GOT3 (cell line): ENCODE measurements around the gene CCDC102B.
A peak's percentile ranks its signal among the peaks of the same experiment; 100 is the strongest.
"Not testable (repeated sequence)": the region's sequence is repeated elsewhere in the genome, so short reads cannot be mapped to it uniquely, and the experiment has no call there.

Experiments used
- DNase-seq: peaks from one replicate; lab custom pipeline; 2025; ENCODE audit warnings: mixed read lengths; lab: John Stamatoyannopoulos, UW

CCDC102B gene

DNA sequence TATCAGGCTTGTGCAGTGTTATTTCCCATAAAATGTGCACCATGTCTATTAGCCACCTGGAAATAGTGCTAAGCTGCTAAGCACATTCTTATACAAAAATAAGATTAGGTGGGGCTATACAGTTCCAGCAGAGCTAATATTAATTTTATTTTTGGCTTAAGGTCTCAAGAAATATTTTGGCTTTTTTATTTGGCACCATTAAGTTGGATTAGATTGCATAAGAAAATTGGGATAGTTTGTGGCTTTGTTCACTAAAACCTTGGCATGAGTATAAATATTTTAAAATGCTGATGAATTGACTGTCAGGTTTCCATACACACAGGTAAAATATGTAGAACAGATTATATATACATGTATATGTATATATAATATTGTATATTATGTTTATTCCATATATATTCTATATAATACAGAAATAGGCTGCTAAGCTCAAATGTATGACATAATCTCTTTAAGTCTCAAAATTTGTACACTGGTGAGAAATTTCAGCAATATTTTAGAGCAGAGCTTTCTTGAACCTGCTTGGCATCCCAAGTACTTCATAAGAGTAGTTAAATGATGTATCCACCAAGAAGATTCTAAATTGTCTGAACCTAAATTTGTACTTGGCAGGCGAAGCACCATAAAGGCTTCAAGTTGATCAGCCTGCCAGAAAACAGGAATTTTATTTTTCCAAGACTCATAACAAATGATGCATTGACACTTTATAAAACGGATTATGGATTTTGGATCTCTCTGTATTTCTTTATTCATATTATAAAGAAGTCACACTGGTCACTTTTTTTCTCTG, 32.6 kb downstream of the CCDC102B start:
- DNase-seq = no peak

DNA sequence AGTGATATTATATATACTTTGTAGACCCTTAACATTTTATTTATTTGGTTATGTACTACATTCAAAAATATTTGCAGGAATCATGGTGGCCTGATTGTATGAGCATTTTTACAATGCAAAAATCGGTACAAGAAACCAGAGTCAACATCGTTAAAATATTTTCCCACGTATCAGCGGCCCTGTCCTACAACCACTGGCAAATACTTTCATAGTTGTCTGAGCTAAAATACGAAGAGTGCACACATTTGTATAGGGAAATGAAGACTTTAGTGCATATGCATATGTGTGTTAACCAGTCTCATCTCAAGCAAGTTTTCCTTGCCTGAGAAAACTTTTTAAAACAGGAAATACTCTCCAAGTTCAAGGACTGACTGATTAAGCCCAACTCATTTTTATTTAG, 35.9 kb downstream of the CCDC102B start:
- no peak for DNase-seq

DNA sequence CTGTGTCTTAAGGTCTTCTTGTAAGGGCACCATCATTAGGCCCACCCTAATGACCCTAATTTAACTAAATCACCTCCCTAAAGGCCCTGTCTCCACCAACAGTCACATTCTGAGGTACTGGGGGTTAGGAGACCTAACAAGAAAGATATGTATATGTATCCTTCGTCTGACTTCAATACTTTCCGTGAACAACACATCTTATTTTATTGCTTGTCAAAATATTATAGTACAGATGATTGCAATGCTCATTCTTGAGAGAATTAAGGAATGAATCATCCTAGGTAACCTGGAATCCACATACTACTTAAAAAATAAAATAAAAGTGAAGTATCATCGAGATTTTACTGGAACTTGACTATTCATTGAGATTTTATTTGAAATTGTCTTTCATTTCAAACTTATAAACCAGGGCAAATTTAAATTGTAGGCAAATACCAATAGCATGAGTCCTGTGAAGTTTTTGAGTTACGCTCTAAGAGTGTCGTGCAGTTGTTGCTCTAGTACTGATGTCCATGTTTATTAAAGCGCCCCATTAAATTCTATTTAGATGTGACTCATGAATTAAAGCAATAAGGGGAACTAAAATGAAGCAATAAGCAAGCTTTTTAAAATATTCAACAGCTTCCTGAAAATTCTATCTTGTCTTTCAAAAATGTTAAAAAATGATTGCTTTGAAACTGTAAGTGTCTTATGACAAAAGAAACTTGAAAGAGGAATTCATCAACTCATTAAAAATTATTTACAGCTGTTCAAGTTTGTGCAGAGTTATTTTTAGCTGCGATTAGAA, 40.0 kb downstream of the CCDC102B start:
- DNase-seq = no peak

DNA sequence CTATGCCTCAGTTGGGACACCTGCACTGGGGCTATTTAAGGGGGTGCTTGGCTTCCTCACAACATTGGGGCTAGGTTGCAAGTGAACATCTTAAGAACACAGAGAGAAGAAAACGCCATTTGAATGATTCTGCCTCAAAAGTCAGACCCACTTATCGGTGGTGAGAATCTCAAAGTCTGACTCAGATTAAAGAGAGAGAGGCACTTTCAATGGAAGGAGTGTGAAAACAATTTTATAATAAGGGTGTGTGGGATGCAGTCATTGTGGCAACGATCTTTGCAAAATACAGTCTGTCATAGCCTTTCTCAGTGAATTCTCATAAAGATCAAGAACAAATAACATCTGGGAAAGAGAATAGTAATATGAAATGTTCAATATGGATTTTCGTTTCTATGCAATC, 41.8 kb downstream of the CCDC102B start:
- DNase-seq = no peak

DNA sequence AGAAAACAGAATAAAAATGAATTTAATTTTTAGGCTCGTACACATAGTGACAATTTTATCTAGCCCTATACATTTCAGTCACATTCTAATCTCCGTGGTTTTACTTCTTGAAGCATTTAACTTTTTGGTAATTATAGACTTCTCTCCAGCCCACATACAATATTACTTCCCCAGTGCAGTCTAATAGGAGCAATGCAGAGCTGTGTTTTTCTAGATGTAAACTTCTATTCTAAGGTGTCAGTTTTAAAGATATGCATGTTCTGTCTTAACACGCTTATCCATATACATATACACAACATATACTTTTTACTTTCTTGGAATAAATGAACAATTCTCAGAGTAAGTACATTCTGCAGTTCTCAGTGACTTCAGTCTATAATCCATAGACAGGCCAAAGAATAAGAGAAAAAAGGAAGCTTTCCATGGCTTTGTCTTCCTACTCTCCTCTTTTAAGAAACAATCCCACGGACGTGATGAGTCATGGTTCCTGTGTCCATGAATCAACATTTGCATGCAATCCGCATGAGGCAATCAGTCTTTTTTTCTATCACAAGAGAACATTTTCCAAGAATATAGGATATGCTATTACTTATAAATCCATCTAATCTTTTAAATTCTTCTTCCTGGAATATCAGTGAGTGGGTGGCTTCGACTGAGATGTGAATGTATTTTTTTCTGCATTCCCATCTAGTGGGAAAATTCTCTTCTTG, 42.8 kb downstream of the CCDC102B start:
- DNase-seq = peak; percentile 1

DNA sequence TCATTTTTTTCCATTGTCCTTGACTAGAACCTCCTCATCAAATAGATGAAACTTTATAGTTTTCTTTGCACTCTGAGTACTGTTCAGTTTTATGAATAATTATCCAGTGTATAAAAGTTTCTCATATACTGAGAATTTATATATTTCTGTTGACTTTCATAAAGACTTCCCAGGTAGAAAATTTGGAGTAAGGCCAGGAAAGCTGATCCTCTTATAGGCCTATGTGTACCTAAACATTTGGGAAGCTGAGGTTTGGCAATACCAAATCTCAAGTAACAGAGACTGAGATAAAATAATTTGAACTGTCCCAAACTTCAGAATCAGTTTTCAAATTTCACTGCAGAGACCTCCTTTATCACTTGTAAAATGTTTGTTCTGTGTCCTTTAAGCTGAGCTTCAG, 43.4 kb downstream of the CCDC102B start:
- DNase-seq = no peak

DNA sequence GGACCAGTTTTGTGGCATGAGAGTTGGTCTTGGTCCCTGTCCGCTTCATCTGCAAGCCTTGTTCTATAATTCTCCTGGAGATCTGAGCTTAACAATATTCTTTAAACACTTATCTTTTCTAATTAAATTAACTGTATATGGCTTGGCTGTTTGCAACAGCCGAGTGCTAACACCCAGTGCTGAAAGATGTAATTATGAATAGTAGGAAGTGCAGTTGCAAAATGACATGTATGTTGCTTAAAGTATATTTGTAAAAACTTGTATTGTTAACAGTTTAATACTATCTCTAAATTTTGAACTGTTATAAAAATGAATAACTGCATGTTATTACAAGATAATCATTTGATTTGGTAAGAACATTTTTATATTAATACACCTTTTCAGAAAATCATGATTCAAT, 45.1 kb downstream of the CCDC102B start:
- DNase-seq = no peak

DNA sequence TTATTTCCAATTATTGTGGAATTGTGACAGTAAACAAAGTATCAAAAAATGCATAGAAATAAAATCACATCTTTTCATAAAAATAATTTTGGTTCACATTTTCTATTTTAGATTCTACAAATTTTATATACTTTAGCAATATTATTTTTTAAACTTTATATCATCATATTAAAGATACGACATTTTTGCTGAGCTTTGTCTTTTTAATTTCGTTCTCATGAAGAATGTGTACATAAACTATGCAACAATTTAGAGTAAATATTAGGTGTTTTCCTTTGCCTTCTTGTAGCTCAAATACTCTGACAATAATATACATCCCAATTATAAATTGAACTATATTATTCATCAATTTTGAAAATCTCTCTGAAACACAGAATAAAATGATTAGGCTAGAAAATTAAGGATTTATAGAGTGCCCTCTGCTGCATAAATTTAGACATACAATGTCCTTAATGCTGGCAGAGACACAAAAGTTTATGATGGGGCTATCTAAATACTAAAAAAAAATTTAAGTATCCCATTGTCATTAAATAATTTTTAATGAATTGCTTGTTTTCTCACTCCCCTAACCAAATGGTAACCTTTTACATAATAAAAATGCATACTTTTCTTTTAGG, 45.7 kb downstream of the CCDC102B start:
- no peak for DNase-seq

DNA sequence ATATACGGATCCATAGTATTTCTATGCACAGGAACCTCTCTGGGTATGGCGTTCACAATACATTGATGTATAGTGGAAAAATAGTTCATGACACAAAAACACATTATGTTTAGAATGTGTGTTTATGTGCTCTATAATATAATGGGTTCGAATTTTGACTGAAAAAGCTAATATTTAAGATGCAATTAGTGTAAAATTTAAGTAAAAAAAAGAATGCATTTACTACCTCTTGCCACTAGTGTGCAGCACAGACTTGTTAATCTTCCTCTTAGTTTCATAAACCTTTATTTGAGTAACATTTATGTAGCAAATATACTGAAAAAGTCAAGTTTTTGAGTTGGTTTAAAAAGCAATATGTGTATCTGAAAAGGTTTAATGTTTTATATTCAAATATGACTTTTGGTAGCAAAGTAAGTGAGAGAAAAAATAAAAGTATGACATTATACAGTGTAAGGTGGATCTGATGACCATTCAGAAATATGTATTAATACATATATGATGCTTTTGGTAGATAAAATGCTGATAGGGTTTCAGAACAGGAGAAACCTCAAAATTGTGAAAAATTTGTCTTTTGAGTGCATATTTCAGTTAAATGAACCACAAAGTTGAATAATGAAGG, 49.4 kb downstream of the CCDC102B start:
- DNase-seq = no peak

DNA sequence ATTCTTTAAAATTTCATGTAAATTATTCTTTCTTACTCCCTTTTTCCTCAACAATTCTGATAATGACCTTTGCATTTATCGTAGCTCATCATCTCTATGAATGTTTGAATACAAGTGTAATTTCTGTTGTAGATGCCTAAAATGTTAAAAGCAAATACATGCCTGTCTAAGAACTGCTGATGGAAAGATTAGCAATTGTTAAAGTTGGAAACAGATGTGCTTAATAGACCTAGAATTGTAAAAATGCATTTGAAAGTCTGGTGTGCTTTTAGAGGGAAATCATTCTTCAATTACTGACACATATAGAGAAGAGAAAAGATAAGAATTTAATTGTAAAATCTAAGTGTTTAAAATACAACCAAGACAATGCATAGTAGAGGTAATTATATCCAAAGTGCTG, 50.4 kb downstream of the CCDC102B start:
- no peak for DNase-seq

DNA sequence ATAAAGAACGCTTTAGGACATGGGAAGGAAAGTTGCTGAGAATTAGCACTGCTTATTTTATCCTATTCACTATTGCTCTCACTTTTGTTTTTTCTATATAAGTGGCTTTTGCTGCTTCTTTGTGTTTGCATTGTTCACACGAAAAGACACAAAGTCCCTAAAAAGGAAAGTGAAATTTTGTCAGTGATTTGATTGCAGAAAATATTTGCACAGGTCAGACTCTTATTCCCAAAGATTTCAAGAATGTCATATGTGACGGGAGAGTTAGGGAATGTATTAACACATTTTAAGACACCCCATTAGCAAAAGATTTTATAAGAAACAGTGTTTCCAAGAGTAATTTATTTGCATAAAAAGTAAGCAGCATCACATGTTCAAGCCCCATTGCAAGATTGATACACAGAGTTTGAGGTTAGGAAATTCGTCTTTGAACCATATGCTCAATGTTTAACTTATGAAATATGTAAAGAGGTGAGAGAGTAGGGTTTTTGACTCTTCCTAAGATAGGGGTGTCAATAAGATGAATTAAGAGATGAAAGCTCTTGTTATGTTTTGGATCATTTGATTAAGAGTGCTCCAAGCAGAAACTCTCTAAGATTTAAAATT, 57.0 kb downstream of the CCDC102B start:
- DNase-seq = no peak

DNA sequence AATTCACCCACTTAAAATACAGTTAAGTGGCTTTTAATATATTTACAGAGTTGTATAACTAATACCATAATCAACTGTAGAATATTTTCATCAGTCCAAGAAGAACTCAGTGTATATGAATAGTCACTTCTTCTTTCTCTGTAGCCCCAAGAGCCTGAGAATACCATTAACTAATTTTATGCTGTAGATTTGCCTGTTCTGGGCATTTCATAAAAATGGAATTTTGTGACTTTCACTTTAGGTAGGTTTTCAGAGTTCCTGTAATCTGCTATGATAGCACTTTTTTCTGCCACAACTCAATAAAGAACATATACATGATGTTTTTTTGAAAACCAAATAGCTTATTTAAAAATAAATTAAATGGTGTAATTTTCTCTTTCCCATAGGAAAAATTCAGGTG, 57.6 kb downstream of the CCDC102B start:
- DNase-seq = no peak

DNA sequence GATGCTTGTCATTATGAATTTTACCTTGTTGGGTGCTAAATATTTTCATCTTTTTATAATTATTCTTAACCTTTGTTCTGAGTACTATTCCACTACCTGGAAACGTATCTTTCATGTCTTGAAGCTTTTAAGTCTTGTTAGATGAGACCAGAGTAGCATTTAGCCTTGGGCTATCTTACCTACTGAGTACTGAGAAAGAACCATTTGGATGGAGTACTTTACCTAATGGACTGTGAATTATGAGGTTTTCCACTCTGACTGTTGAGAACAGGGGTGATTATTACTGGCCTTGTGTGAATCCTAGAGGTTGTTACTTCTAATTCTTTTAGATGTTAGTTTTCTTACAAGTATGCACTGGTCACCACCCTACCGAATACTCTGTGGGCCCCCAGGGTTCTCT, 63.5 kb downstream of the CCDC102B start:
- DNase-seq = no peak

DNA sequence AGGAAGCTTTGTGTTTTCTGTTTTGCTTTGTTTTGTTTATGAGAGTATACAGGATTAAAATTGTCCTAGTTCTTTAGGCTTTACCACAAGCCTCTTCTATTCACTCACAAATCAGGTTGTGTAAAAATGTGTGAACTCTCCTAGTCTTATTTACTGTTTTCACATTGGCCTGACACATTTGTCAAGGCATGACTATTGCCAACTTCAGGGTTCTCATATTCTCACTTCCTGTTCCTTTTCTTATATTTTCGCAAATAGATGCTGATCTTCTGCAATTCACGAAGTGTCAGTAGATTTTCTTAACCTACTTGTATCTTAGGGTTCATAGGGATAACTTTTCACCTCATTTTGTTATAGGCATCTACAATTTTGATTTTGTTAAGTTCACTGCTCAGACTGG, 67.1 kb downstream of the CCDC102B start:
- DNase-seq = no peak

DNA sequence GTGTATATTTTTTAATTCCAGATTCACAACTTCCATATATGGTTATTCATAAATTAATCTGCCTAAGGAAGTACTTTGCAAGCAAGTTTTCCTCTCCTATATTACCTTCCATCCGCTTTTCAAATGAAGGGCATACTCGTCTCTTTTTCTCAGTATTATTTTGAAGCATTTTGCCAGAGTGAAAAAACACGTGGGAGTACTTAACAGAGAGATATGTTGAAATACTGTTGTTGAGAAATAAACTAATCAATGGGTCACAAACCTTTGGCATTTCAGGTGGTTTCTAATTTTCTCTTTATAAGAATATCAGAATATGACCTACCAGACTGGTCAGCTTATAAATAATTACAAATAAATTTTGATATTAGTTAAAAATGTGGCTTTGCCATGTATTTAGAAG, 67.6 kb downstream of the CCDC102B start:
- no peak for DNase-seq

DNA sequence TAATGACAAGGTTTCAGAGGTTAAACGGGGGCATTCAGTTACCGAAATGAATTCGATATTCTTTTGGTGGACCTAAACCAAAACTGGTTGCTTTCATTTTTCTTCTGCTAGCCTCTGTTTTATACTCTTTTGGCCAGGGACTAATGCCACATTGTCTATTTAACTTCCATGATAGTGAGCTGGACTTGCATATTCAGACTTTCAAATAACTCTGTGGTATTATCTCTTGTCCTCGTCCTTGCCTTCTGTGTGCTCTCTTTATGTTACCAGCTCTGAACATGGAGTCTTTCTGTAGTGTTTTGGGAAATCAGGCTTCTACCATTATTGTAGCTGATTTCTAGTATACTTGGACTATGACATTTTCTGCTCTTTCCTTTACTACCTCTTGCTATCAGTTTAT, 75.1 kb downstream of the CCDC102B start:
- DNase-seq = no peak

DNA sequence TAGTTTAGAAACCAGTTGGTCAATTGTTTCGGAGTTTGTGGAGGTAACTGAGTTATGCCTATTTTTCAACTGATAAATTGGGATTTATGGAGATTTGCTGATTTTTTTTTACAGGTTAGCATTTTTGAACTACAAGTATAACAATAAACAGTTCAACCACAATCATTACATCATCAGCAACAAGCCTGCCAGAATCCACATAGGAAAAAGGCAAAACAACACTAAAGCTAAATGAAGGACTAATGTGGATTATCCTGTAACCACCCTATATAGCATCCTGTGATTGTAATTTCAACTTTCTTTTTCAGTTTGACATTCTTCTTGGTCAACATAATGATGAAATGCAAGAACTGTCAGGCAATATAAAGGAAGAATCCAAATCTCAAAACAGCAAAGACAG, 76.5 kb downstream of the CCDC102B start:
- DNase-seq = no peak

DNA sequence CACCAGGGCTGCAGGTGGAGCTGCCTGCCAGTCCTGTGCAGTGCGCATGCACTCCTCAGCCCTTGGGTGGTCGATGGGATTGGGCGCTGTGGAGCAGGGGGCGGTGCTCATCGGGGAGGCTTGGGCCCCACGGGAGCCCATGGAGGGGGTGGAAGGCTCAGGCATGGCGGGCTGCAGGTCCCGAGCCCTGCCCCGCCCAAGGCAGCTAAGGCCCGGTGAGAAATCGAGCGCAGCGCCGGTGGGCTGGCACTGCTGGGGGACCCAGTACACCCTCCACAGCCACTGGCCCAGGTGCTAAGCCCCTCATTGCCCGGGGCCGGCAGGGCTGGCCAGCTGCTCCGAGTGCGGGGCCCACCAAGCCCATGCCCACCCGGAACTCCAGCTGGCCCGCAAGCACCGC, 82.1 kb downstream of the CCDC102B start:
- DNase-seq = not testable (repeated sequence)

DNA sequence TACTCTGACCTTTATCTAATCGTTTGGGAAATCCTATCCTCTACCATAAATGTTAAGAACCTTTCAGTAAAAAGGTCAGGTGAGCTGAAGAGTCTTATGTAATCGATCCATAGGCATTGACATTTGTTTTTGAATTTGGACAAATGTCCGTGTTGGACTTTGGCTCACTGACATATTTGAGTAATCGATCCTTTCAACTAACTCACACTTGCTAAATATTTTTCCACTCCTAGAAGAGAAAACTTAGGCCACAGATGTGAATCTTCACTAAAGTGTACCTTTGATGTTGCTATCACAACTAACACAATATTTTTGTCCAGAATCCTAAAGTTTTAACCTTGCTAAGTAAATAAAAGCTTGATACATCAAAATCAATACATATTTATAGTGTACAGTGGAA, 89.5 kb downstream of the CCDC102B start:
- no peak for DNase-seq

DNA sequence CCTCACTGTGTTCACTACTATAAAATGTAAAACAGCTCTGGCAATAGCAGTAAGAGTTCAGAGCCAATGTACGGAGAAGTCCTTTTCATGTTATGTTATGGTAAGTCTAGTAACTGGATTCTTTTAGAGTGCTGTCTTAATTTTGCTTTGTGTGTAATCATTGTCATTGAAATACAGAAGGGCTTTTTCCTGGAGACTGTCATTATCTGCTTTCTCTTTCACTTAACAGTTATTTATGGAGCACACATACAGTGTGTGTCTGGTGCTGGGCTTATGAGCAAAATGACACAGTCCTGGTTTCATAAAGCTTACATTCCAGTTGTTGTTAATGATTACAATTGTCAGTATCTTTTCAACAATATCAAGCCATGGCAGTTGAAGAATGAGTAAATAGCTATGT, 95.5 kb downstream of the CCDC102B start:
- no peak for DNase-seq

DNA sequence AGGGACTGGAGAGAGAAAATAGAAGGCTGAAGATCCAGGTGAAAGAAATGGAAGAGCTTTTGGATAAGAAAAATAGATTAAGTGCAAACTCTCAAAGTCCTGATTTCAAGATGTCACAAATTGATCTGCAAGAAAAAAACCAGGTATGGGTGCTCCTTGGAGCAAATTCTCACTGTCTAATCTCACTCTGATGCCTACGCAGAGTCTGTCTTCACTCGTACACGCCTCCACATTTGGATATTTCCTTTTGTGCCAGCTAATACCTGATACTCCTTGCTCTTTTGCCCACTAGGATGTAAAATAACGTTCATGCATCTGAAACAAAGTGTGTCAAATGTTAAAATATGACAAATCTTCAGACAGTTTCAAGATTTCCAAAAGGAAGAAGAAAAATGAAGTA, 99.4 kb downstream of the CCDC102B start:
- no peak for DNase-seq

DNA sequence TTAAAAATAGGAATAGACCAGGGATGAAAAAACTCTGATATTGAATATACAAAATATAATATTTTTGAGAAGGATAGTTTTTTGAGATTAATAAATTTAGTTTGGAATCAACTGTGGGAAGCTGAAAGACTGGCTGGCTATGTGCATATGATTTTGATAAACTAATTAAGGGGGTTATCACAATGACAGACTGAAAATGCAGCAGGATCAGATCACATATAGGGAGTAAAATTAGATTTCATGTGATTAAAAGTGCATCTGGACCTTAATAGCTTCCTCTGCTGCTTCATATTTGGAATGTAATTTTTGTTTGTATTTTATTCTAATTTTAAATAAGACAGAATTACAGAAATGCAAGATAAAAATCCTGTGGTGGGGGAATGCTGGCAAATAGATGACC, 111.7 kb downstream of the CCDC102B start:
- no peak for DNase-seq
